Measurements from ENCODE around the gene GNPTG.

Gene GNPTG

GRCh38 chr16:1383556-1383955 lies 31.8 kb downstream of the GNPTG start:
- TF ChIP-seq, protein P1, sequence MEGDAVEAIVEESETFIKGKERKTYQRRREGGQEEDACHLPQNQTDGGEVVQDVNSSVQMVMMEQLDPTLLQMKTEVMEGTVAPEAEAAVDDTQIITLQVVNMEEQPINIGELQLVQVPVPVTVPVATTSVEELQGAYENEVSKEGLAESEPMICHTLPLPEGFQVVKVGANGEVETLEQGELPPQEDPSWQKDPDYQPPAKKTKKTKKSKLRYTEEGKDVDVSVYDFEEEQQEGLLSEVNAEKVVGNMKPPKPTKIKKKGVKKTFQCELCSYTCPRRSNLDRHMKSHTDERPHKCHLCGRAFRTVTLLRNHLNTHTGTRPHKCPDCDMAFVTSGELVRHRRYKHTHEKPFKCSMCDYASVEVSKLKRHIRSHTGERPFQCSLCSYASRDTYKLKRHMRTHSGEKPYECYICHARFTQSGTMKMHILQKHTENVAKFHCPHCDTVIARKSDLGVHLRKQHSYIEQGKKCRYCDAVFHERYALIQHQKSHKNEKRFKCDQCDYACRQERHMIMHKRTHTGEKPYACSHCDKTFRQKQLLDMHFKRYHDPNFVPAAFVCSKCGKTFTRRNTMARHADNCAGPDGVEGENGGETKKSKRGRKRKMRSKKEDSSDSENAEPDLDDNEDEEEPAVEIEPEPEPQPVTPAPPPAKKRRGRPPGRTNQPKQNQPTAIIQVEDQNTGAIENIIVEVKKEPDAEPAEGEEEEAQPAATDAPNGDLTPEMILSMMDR (IDR thresholded peaks at IDR 0.05; ENCODE audit: low read depth, low read length) = no peak
- no peak for DNase-seq (ENCODE audit: low read depth, low spot score)
- in situ Hi-C loops (cut with HindIII; ENCODE audit: low sequenced_read_pairs) = no loop called here
- no peak overlapping the region for H3K4me3 ChIP-seq (ENCODE audit: low read depth, low read length)

DNA sequence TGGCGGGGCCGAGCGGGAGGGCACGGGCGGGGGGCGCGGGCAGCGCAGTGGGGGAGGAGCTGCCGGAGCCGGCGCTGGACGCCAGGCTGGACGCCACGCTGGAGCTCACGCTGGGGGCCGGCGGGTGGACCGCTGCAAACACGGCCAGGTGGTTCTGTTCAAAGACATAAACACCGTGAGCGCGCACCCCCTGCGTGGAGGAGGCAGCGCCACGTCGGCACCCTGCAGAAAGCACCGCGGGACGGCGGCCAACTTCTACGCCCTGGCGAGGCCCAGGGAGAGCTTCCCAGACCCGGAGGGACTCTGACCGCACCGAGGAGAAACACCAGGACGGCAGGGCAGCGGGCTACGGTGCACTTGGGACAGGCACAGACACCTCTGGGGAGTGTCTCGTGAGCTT lies 33.5 kb downstream of the GNPTG start:
- H3K4me3 ChIP-seq (ENCODE audit: low read depth, low read length) = no peak overlapping the region
- TF ChIP-seq, protein P1 (IDR thresholded peaks at IDR 0.05; ENCODE audit: low read depth, low read length) = no peak
- in situ Hi-C loops (cut with HindIII; ENCODE audit: low sequenced_read_pairs) = no loop called here
- DNase-seq (ENCODE audit: low read depth, low spot score) = no peak

DNA sequence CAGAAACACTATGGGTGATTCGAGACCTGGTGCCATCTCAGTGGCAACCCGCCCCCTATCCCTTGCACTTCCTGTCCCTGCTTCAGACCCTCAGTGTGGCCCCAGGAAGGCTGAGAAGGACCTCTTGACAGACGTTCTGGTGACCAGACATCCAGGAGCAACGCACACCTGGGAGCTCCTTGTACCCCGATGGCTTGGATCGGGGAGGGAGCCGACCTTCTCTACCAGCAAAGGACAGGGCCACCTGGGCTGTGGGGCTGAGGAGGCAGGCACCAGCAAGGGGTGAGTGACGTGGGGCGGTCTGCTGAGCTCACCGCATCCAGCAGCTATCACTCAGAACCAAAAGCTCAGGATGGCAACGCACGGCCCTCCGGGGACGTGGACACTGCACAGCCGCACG lies 35.6 kb downstream of the GNPTG start:
- DNase-seq (ENCODE audit: low read depth, low spot score) = no peak
- TF ChIP-seq, protein P1 (IDR thresholded peaks at IDR 0.05; ENCODE audit: low read depth, low read length) = no peak
- in situ Hi-C loops (cut with HindIII; ENCODE audit: low sequenced_read_pairs) = no loop called here

DNA sequence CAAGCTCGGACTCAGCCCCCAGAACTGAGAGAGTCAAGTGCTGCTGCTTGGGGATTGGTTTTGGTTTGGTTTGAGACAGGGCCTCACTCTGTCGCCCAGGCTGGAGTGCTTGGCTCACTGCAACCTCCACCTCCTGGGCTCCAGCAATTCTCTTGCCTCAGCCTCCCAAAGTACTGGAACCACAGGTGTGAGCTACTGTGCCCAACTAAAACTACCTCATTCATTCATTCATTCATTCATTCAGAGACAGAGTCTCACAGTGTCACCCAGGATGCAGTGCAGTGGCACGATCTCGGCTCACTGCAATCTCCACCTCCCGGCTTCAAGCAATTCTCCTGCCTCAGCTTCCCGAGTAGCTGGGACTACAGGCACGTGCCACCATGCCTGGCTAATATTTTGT lies 38.0 kb downstream of the GNPTG start:
- H3K4me3 ChIP-seq (ENCODE audit: low read depth, low read length) = no peak overlapping the region
- in situ Hi-C loops (cut with HindIII; ENCODE audit: low sequenced_read_pairs) = no loop called here
- no peak for DNase-seq (ENCODE audit: low read depth, low spot score)
- TF ChIP-seq, protein P1 (IDR thresholded peaks at IDR 0.05; ENCODE audit: low read depth, low read length) = no peak

More for the DNA sequence above, 35.6 kb downstream of the GNPTG start:
- H3K4me3 ChIP-seq (ENCODE audit: low read depth, low read length) = no peak overlapping the region

- no peak for DNase-seq (ENCODE audit: low read depth, low spot score)
Measured at GRCh38 chr16:1390239-1390779, 38.6 kb downstream of the GNPTG start.

GRCh38 chr16:1392826-1393225 lies 41.1 kb downstream of the GNPTG start:
- H3K4me3 ChIP-seq (ENCODE audit: low read depth, low read length) = no peak overlapping the region
- TF ChIP-seq, protein P1 (IDR thresholded peaks at IDR 0.05; ENCODE audit: low read depth, low read length) = no peak
- in situ Hi-C loops (cut with HindIII; ENCODE audit: low sequenced_read_pairs) = no loop called here
- DNase-seq (ENCODE audit: low read depth, low spot score) = no peak

More at GRCh38 chr16:1390239-1390779, 38.6 kb downstream of the GNPTG start:
- H3K4me3 ChIP-seq (ENCODE audit: low read depth, low read length) = no peak overlapping the region
- TF ChIP-seq, protein P1 (IDR thresholded peaks at IDR 0.05; ENCODE audit: low read depth, low read length) = no peak
- in situ Hi-C loops (cut with HindIII; ENCODE audit: low sequenced_read_pairs) = no loop called here

All from astrocyte of the spinal cord (primary cell).